Measurements from ENCODE around the gene IFNA17. TPM values are rescaled to one million over a fixed set of nuclear protein-coding genes. Genes with fewer than 3 reads are reported as not detected.
"Not testable (repeated sequence)": the region's sequence is repeated elsewhere in the genome, so short reads cannot be mapped to it uniquely, and the experiment has no call there.

Gene IFNA17
- total and polyA plus RNA-seq, 8 donors = not detected

DNA sequence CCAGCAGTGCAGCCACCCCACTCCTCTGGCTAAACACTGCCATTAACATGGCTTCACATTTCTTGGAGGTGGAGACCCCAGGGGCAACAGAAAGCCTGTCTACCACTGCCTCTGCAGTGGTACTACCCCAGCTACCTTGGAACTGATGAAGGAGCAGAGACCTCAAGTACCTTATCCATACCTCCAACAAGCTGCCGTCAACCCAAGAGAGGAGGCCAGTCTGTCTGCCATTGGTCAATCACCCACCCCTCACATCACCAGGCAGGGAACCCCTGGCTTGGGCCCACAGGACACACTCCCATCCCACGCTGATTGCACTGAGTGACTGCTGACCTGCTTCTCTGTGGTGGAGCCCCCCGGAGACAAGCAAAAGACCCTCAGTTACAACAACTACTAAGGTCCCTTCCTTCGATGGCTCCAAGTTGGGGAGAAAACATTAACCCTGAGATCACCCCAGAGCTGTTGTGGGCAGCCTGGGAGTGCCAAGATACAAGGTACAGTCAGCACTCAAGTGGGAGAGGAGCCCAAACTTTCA lies 6.2 kb upstream of the IFNA17 start:
- ATAC-seq = no peak
- H3K4me3 ChIP-seq = no peak overlapping the region

GRCh38 chr9:21233258-21233657 lies 5.2 kb upstream of the IFNA17 start:
- intact Hi-C loops (cut with DNase I) = no loop called here
- TF ChIP-seq CTCF (IDR thresholded peaks at IDR 0.05) = no peak
- WGBS, 2 donors = 54 to 68% methylated on average over 2 of the region's 2 CpGs
- ATAC-seq (no peak), DNase-seq (no peak), FAIRE-seq (no peak)
- Histone ChIP-seq H3K4me3 (no peak overlapping the region), H3K36me3 (no peaks in the 10 kb centered on the region), H3K27me3 (no peaks in the 10 kb centered on the region), H3K4me1 (no peaks in the 10 kb centered on the region), H3K27ac (no peak overlapping the region), H3K9me3 (no peaks in the 10 kb centered on the region)

More for the DNA sequence above, 6.2 kb upstream of the IFNA17 start:
- no peaks in the 10 kb centered on the region for H3K9me3 ChIP-seq
- TF ChIP-seq CTCF (IDR thresholded peaks at IDR 0.05) = no peak
- H3K27ac ChIP-seq = no peak overlapping the region
- H3K4me1 ChIP-seq = no peaks in the 10 kb centered on the region
- H3K27me3 ChIP-seq = no peaks in the 10 kb centered on the region
- H3K36me3 ChIP-seq = no peaks in the 10 kb centered on the region
- FAIRE-seq (no peak), DNase-seq (no peak)
- WGBS, 2 donors = 61 to 73% methylated on average over 4 of the region's 4 CpGs
- intact Hi-C loops (cut with DNase I) = no loop called here

DNA sequence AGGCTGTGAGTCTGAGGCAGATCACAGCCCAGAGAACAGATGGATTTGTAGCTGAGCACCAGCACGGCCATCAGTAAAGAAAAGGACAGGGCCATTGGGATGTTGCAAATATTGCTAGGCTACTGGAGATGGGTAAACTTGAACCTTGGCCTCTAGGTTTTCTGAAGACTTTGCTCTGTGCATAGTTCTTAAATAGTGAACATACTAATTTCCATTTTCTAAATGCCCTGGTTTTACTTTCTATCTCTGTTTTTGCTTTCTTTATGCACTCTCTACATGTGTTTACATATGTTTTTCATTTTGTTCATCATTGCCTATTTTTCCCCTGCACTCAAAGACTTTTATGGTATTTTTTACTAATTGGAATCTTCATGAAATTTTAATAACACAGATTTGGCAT lies 10.8 kb downstream of the IFNA17 start, which contains the start of gene IFNA16:
Gene IFNA16, minus strand, starts transcription at position 101 of the 400 bp plus-strand sequence. Its CDS starts 6 bp downstream, at position 95.
- H3K4me1 ChIP-seq; H3K36me3 ChIP-seq; FAIRE-seq; intact Hi-C loops (cut with DNase I); H3K9me3 ChIP-seq; DNase-seq; H3K27me3 ChIP-seq; ATAC-seq; H3K4me3 ChIP-seq; H3K27ac ChIP-seq: not testable (repeated sequence)
- 62 to 93% methylated on average over 1 of the region's 1 CpG for WGBS, 2 donors

DNA sequence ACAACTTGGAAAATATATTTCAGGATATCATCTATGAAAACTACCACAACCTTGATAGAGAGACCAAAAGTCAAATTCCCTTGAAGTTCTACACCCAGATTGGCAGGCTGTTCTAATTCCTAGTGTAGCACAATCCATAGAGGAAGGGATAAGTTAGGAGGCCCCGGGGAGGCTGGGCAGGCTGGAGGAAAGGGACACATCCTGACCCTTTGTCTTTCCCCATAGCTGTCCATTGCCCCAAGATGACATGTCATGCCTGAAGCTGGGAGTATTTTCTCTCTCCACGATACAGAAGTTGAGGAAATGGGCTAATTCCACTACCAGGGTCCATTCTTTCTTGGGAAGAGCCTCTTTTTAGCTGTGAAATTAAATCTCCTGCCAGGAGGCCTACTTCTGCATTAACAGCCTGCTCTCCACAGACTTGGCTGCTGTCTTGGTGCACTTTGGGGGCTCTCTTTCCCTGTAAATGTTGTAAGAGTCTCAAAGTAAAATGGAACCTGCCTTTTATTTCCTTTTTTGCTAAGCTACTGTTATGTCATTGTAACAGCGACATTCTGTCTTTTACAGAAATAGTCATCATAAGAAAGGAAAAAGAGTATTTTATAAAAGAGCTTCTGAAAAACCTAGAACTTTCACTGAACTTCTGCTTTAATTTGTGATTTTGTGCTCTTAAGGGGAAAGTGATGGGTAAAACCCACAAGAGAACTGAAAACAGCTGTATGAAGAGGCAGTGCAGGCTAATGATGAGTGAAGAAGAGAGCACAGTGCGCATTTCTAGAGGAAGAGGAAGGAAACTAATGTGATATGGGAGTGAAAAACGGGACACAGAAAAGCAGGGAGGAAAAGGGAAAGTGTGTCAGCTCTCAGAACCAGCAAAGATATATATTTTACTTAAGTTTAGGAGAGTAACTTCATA lies 14.4 kb downstream of the IFNA17 start:
- H3K4me3 ChIP-seq; intact Hi-C loops (cut with DNase I); DNase-seq; H3K36me3 ChIP-seq; H3K4me1 ChIP-seq; H3K27ac ChIP-seq; H3K9me3 ChIP-seq; H3K27me3 ChIP-seq: not testable (repeated sequence)
- FAIRE-seq (peak; percentile 32), ATAC-seq (peak in 1 of 4 donors; percentile 43)
- TF ChIP-seq CTCF (IDR thresholded peaks at IDR 0.05) = peak in 1 of 4 donors; percentile 8
- 33 to 40% methylated on average over 4 to 5 of the region's 5 CpGs for WGBS, 2 donors

- WGBS, 2 donors = 44 to 53% methylated on average over 2 of the region's 2 CpGs
- H3K36me3 ChIP-seq; ATAC-seq; FAIRE-seq; intact Hi-C loops (cut with DNase I); DNase-seq; H3K27ac ChIP-seq; H3K4me1 ChIP-seq; H3K27me3 ChIP-seq; H3K9me3 ChIP-seq; H3K4me3 ChIP-seq: not testable (repeated sequence)
These were observed 15.9 kb downstream of the IFNA17 start for GRCh38 chr9:21212160-21212559.

GRCh38 chr9:21210782-21211181 lies 17.2 kb downstream of the IFNA17 start:
- not testable (repeated sequence) for FAIRE-seq

More at GRCh38 chr9:21210782-21211181, 17.2 kb downstream of the IFNA17 start:
- H3K4me1 ChIP-seq; H3K4me3 ChIP-seq; H3K36me3 ChIP-seq; H3K9me3 ChIP-seq; H3K27ac ChIP-seq; DNase-seq; intact Hi-C loops (cut with DNase I); ATAC-seq; H3K27me3 ChIP-seq: not testable (repeated sequence)
- 77 to 92% methylated on average over 2 of the region's 2 CpGs for WGBS, 2 donors
